ENCODE data around the gene MOCS1.

MOCS1 gene

GRCh38 chr6:39950125-39950720, 16.0 kb upstream of the MOCS1 start:
- FAIRE-seq (no peak), DNase-seq (ENCODE audit: insufficient read length, low spot score) (no peak)

- FAIRE-seq (no peak), DNase-seq (ENCODE audit: insufficient read length, low spot score) (no peak)
Observed at GRCh38 chr6:39948199-39948791, 14.0 kb upstream of the MOCS1 start.

GRCh38 chr6:39947611-39948068, 13.4 kb upstream of the MOCS1 start:
- no peak for FAIRE-seq
- no peak for DNase-seq (ENCODE audit: insufficient read length, low spot score)

GRCh38 chr6:39945626-39946025, 11.4 kb upstream of the MOCS1 start:
- FAIRE-seq, result no peak

GRCh38 chr6:39942903-39943580, 8.8 kb upstream of the MOCS1 start:
- no peak for FAIRE-seq
- no peak for DNase-seq (ENCODE audit: insufficient read length, low spot score)

More at GRCh38 chr6:39945626-39946025, 11.4 kb upstream of the MOCS1 start:
- no peak for DNase-seq (ENCODE audit: insufficient read length, low spot score)

- no peak for FAIRE-seq
- DNase-seq (ENCODE audit: insufficient read length, low spot score), result no peak
Observed at GRCh38 chr6:39941820-39942219, 7.6 kb upstream of the MOCS1 start.

GRCh38 chr6:39941138-39941537, 6.9 kb upstream of the MOCS1 start:
- DNase-seq (ENCODE audit: insufficient read length, low spot score), result no peak
- no peak for FAIRE-seq

- no peak for FAIRE-seq
- DNase-seq (ENCODE audit: insufficient read length, low spot score), result no peak
Observed at GRCh38 chr6:39938773-39939654, 4.8 kb upstream of the MOCS1 start.

- FAIRE-seq (no peak), DNase-seq (ENCODE audit: insufficient read length, low spot score) (no peak)
Observed at GRCh38 chr6:39937686-39938333, 3.5 kb upstream of the MOCS1 start.

GRCh38 chr6:39936857-39937256, 2.6 kb upstream of the MOCS1 start:
- DNase-seq (ENCODE audit: insufficient read length, low spot score) (no peak), FAIRE-seq (no peak)

GRCh38 chr6:39935241-39935640, 979 bp upstream of the MOCS1 start:
- FAIRE-seq (no peak), DNase-seq (ENCODE audit: insufficient read length, low spot score) (no peak)

GRCh38 chr6:39933669-39934130, 562 bp downstream of the MOCS1 start:
- DNase-seq (ENCODE audit: insufficient read length, low spot score) (no peak), FAIRE-seq (no peak)

GRCh38 chr6:39932386-39932910, 1.8 kb downstream of the MOCS1 start:
- FAIRE-seq, result no peak

GRCh38 chr6:39931607-39932006, 2.7 kb downstream of the MOCS1 start:
- no peak for FAIRE-seq
- DNase-seq (ENCODE audit: insufficient read length, low spot score), result no peak

More at GRCh38 chr6:39932386-39932910, 1.8 kb downstream of the MOCS1 start:
- no peak for DNase-seq (ENCODE audit: insufficient read length, low spot score)

- no peak for DNase-seq (ENCODE audit: insufficient read length, low spot score)
- FAIRE-seq, result no peak
Observed at GRCh38 chr6:39930540-39930939, 3.7 kb downstream of the MOCS1 start.

- DNase-seq (ENCODE audit: insufficient read length, low spot score) (no peak), FAIRE-seq (no peak)
Observed at GRCh38 chr6:39929733-39930461, 4.4 kb downstream of the MOCS1 start.

- DNase-seq (ENCODE audit: insufficient read length, low spot score) (no peak), FAIRE-seq (no peak)
Observed at GRCh38 chr6:39929039-39929732, 5.1 kb downstream of the MOCS1 start.

GRCh38 chr6:39927159-39927558, 7.1 kb downstream of the MOCS1 start:
- FAIRE-seq (no peak), DNase-seq (ENCODE audit: insufficient read length, low spot score) (peak; percentile 60)

GRCh38 chr6:39926668-39927067, 7.6 kb downstream of the MOCS1 start:
- no peak for FAIRE-seq
- DNase-seq (ENCODE audit: insufficient read length, low spot score), result no peak
